CD4-positive, alpha-beta T cell treated with Interleukin-6 at 100 ng/mL for 8 hours (primary cell): ENCODE measurements around the gene MYLK2.

Experiments used
- DNase-seq: peaks from one replicate; pipeline ENCODE4 v3.0.0-alpha.2; 2020; ENCODE audit warnings: mixed read lengths, low spot score

MYLK2 gene

GRCh38 chr20:31856516-31856915 lies 37.4 kb downstream of the MYLK2 start:
- DNase-seq: no peak

DNA sequence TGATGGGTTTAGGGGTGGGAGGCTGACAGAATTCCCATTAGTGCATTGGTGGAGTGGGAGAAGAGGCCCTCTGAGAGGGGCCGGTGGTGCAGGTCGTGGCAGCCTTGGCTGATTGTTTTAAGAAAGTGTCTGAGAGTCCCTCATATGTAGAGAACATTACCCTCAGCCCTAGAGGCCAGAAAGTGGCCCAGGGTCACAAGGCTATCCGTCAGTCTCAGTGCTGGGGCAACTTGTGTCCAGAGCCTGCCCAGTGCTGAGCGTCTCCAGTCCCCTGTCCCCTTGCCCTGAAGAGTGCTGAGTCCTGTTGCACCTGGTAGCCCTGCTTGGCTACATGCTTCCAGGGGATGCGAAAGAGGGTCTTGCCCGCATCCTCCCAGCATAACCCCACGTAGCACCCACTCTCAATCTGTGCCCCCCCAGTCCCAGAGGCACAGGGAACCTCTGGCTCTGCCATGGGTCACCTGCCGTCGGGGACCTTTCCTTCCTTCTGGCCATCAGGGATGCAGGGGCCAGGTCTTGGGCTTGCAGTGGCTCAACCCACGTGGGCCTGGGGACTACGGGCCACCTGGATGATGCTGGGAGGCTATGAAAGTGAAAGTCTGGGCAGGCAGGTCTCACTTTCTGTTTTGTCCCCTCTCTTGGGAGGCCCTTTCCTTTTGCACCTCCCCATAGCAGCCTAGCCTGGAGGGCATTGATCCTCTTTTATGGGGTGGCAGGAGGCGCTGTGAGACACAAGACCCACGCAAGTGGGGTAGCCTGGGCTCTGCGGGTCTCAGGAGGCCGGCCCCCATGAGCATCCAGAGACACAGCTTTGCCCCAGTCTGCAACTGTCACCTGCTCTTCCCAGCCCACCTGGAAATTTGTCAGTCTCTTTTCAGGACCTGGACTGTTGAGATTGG lies 39.0 kb downstream of the MYLK2 start:
- DNase-seq: no peak

DNA sequence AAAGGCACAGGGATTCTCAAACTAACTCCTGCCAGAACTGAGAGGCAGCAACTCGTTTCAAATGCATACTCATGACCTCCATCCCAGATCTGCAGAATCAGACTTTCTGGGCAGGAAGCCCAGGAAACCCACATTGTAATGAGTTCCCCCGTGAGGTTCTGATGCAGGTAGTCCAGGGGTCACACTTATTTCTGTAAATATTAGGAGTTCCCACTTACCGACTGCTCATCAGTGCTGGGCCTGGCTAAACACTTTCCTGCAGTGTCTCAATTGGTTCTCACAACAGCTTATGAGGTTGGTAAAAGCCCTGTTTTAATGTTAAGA lies 39.6 kb downstream of the MYLK2 start:
- DNase-seq: no peak

DNA sequence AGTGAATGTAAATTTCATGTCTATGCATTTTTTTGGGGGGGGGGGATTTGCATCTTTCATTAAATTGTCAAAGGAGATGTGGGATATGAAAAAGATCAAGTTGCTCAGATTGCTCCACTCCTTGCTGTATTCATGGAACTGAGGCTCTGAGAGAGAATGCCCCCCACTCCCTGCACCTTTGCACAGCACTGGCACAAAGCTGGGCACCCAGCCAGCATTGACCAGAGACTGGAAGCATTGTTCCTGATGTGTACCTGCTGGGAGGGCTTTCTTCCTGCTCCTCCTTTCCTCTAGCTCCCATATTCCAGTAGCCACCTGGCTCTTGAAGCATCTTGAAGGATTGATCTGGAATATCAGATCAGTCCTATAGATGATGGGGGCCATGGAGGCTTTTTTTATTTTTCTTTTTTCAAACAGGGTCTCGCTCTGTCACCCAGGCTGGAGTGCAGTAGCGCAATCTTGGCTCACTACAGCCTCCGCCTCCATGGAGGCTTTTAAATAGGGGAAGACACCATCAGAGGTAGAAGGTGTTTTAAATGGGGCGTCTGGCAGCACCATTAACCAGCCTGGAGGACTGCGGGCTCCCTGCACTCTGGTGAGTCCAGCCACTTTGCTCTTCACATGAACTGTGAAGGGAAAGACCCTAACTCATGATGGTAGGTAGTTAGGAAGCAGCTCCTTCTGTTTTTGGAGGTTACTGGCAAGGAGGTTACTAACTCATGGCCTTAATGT lies 40.3 kb downstream of the MYLK2 start:
- no peak for DNase-seq

DNA sequence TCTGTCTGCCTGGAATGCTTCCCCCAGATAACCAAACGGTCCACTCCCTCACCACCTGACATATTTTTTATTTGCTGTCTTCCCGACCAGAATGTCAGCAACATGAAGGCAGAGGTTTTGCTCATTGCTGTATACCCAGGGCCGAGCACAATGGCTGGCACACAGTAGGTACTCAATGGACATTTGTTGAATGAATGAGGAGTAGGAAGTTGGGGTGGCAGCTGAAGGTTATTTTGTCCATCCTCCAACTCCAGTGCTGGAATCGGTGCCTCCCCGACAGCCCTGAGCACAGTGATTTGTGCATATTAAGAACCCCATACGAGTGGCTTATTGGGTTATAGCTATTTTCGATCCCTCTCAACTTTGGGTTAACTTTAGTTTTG lies 40.8 kb downstream of the MYLK2 start:
- DNase-seq: no peak

GRCh38 chr20:31860390-31861134 lies 41.4 kb downstream of the MYLK2 start:
- DNase-seq: no peak

- DNase-seq: no peak
Measured at GRCh38 chr20:31861135-31861384, 41.9 kb downstream of the MYLK2 start.

GRCh38 chr20:31861385-31862156 lies 42.4 kb downstream of the MYLK2 start:
- DNase-seq: peak; percentile 58

DNA sequence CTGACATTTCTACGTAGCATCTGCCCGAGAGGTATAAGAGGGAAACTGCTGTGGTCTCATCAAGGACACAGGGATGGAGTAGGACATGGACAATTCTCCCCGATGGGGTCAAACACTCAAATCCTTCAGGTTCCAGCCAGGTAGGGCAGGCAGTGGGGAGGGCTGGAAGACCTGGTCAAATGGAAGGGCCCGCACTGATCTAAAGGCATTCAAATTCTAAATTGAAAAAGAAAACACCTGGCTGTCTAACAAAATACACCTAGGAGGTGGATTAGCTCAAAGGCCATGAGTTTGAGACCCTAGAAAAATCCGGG lies 43.0 kb downstream of the MYLK2 start:
- DNase-seq: no peak

GRCh38 chr20:31862506-31862905 lies 43.4 kb downstream of the MYLK2 start:
- DNase-seq: no peak

DNA sequence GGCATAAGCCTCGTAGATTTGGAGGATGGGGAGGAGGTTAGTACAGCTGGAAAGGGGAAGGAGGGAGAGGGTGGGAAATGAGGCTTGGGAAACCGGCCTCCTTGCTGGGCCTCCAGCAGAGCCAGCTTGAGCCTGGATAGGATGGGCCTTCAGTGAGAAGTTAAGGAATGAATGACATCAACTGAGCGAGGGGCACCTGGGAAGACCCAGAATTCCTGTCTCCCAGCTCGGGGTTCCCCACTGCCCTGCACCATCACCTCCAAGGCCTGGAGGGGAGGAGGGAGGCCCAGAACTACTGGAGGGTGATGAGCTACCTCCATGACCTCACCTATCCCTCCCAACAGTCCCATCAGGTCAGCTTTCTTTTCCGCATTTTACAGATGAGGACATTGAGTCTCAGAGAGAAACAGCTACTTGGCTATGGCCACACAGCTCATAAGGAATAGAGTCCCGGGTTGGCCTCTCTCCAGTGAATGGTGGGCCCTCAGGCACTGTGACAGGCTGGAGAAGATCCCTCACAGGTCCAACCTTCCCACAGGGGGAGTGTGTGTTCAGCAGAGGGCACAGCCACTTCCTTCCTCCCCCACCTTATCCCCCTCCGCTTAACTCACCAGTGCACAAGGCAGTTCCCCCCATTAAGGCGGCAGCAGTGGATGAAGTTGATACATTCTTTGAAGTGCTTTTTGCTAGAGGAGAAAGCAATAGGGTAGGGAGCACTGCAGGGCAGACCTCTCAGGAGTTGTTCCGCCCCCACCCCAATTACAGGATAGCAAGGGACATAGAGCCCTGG lies 44.3 kb downstream of the MYLK2 start:
- DNase-seq: no peak

GRCh38 chr20:31864521-31865400 lies 45.6 kb downstream of the MYLK2 start:
- no peak for DNase-seq

GRCh38 chr20:31866221-31866620 lies 47.1 kb downstream of the MYLK2 start:
- DNase-seq: no peak

DNA sequence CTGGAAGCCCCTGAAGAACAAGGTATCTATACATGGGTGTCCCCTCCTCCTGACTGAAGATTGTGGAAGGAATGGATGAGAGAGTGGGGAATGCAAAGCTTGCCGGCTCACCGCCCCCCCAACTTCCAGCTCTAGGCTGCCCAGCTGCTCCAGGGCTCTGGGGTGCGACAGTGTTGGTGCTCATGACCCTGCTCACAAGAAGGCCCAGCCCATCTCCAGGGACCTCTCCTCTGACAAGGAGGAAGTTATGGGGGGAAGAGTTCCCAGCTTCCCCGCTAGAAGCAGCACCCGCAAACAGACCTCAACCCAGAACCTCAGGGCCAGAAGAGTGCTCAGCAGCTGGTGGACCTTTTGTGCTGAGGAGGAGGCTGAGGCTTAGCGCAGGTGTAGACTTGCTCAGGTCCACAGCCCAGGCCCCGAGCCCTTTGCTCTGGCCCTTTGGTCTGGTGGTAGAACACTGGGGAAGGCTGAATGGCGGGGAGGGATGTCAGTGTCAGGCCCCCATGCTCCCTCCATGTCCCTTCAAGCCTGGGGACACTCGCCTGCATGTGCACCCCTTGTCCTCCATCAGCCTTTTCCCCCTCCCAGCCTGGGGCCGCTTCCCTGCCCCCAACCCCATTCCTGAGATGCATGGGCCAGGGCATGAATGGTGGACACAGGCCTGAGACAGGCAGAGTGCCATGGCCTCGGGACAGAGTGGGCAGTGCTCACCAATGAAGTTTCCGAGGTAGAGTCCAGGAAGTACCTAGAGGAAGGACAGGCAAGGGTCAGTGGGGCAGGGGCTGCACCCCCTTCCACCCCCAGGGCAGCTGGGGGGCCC lies 49.9 kb downstream of the MYLK2 start:
- DNase-seq: no peak

GRCh38 chr20:31869673-31869941 lies 50.5 kb downstream of the MYLK2 start:
- DNase-seq: no peak

- DNase-seq: no peak
Measured at GRCh38 chr20:31869942-31870725, 51.0 kb downstream of the MYLK2 start, which contains the start of the genes DUSP15 and TTLL9. DUSP15 (minus strand) TSS chr20:31870527; CDS start chr20:31870337, 190 bp downstream. TTLL9 (plus strand) TSS chr20:31870634; CDS start chr20:31871127, 493 bp downstream.

GRCh38 chr20:31870726-31871617 lies 51.8 kb downstream of the MYLK2 start:
- DNase-seq: no peak

DNA sequence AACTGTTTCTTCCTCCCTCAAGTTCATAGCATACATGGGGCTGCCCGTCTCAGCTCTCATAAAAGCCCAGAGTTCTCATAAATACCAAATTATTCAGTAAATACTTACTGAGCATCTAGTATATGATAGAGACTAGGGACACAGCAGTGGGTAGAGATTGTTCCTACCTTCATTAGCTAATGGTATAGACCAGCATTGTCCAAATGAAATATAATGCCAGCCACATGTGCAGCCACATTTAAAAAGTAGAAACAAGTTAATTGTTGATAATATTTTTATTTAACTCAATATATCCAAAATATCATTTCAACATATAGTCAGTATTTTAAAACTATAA lies 52.4 kb downstream of the MYLK2 start:
- no peak for DNase-seq
